H7 (cell line): ENCODE measurements around the gene MCC. TPM values are rescaled to one million over a fixed set of nuclear protein-coding genes. Genes with fewer than 3 reads are reported as not detected.

Experiments
- DNase-seq: peaks from one replicate; pipeline ENCODE4 v3.0.0; 2012
- H3K27me3 ChIP-seq: 2 replicates; pipeline ENCODE4 v1.6.0; 2011; ENCODE audit warnings: mild to moderate bottlenecking, low read length; ENCODE audit not compliant: control insufficient read depth, insufficient read depth
- H3K36me3 ChIP-seq: replicated peaks from 2 replicates; pipeline ENCODE4 v1.5.1; 2011; ENCODE audit warnings: low read length; ENCODE audit not compliant: control insufficient read depth, insufficient read depth
- H3K4me3 ChIP-seq: 2 replicates; pipeline ENCODE4 v1.5.1; 2011; ENCODE audit warnings: low read depth, mild to moderate bottlenecking, control low read depth, low read length, moderate library complexity; ENCODE audit not compliant: insufficient read depth
- total RNA-seq: library from RNA; depleted of rRNA; stranded (reverse); fragments of >200 nt; shearing (Covaris generic); gene quantifications from 2 replicates; pipeline ENCODE4 v1.2.3, GENCODE V29; 2014

The MCC gene
- total RNA-seq, 1 experiment from 2014 or later: 23.0 TPM

- Histone ChIP-seq H3K4me3 (no peak overlapping the region), H3K27me3 (no peaks in the 10 kb centered on the region), H3K36me3 (no peaks in the 10 kb centered on the region)
- DNase-seq: no peak
Observed at GRCh38 chr5:113214606-113215323, 273.5 kb downstream of the MCC start.

- DNase-seq: no peak
- H3K36me3 ChIP-seq: no peaks in the 10 kb centered on the region
- no peak overlapping the region for H3K4me3 ChIP-seq
- H3K27me3 ChIP-seq: no peaks in the 10 kb centered on the region
Observed at GRCh38 chr5:113213551-113214425, 274.5 kb downstream of the MCC start.

GRCh38 chr5:113212244-113212920 is 275.9 kb downstream of the MCC start:
- H3K27me3 ChIP-seq: no peaks in the 10 kb centered on the region
- H3K36me3 ChIP-seq: no peaks in the 10 kb centered on the region
- no peak for DNase-seq
- no peak overlapping the region for H3K4me3 ChIP-seq

- no peaks in the 10 kb centered on the region for H3K27me3 ChIP-seq
- H3K36me3 ChIP-seq: no peaks in the 10 kb centered on the region
- H3K4me3 ChIP-seq: no peak overlapping the region
- DNase-seq: no peak
Observed at GRCh38 chr5:113209498-113209897, 278.8 kb downstream of the MCC start.

GRCh38 chr5:113205807-113206206 is 282.4 kb downstream of the MCC start:
- H3K27me3 ChIP-seq: no peaks in the 10 kb centered on the region
- no peaks in the 10 kb centered on the region for H3K36me3 ChIP-seq
- no peak for DNase-seq
- H3K4me3 ChIP-seq: no peak overlapping the region

- H3K4me3 ChIP-seq: no peak overlapping the region
- H3K36me3 ChIP-seq: no peaks in the 10 kb centered on the region
- no peak for DNase-seq
- H3K27me3 ChIP-seq: no peaks in the 10 kb centered on the region
Observed at GRCh38 chr5:113205323-113205722, 282.9 kb downstream of the MCC start.

- no peaks in the 10 kb centered on the region for H3K36me3 ChIP-seq
- DNase-seq: no peak
- H3K27me3 ChIP-seq: no peaks in the 10 kb centered on the region
- no peak overlapping the region for H3K4me3 ChIP-seq
Observed at GRCh38 chr5:113204525-113205161, 283.6 kb downstream of the MCC start.

- Histone ChIP-seq H3K27me3 (no peaks in the 10 kb centered on the region), H3K4me3 (no peak overlapping the region), H3K36me3 (no peaks in the 10 kb centered on the region)
- no peak for DNase-seq
Observed at GRCh38 chr5:113203916-113204315, 284.3 kb downstream of the MCC start.

- Histone ChIP-seq H3K27me3 (no peaks in the 10 kb centered on the region), H3K4me3 (peak overlapping the region; percentile 16; the same call in 1 of the 2 replicates), H3K36me3 (no peaks in the 10 kb centered on the region)
- no peak for DNase-seq
Observed at GRCh38 chr5:113202746-113203716, 285.2 kb downstream of the MCC start.

- DNase-seq: no peak
- no peak overlapping the region; the same call in 1 of the 2 replicates for H3K4me3 ChIP-seq
Observed at GRCh38 chr5:113202287-113202686, 286.0 kb downstream of the MCC start.

GRCh38 chr5:113201715-113202114 is 286.5 kb downstream of the MCC start:
- Histone ChIP-seq H3K36me3 (no peaks in the 10 kb centered on the region), H3K27me3 (no peaks in the 10 kb centered on the region), H3K4me3 (no peak overlapping the region; the same call in 1 of the 2 replicates)
- no peak for DNase-seq

More at GRCh38 chr5:113202287-113202686, 286.0 kb downstream of the MCC start:
- H3K27me3 ChIP-seq: no peaks in the 10 kb centered on the region
- no peaks in the 10 kb centered on the region for H3K36me3 ChIP-seq

- no peaks in the 10 kb centered on the region for H3K27me3 ChIP-seq
- DNase-seq: no peak
- H3K36me3 ChIP-seq: no peaks in the 10 kb centered on the region
- no peak overlapping the region for H3K4me3 ChIP-seq
Observed at GRCh38 chr5:113199122-113199905, 288.9 kb downstream of the MCC start.
